A549 (cell line): ENCODE measurements around the gene SCN9A. TPM values are rescaled to one million over a fixed set of nuclear protein-coding genes. Genes with fewer than 3 reads are reported as not detected.

Experiments
- polyA plus RNA-seq, 4 experiments: library from polyadenylated mRNA; depleted of rRNA in 3 of 4; stranded (reverse); fragments of >200 nt; fragmentation: RNase III in 1 of 4; extraction: RNeasy Plus Mini Kit Qiagen cat#74134 plus additional on column Dnase treatment in 1 of 4; gene quantifications; 2 replicates in 3 of 4; 3 replicates in 1 of 4; pipeline ENCODE4 v1.2.3, GENCODE V29; 2011 to 2017

The SCN9A gene
- polyA plus RNA-seq, 2 of the 4 experiments (the other 2 are of a cell fraction), result 7.7 to 23.6 TPM

Other genes starting within 250 kb of the SCN9A start
- not detected in 2 replicates for gene SCN1A, start 247.9 kb downstream of the SCN9A start, polyA plus RNA-seq (2011; rRNA removed)
- not detected in 3 replicates for gene SCN1A, start 247.9 kb downstream of the SCN9A start, polyA plus RNA-seq (2017; fragmentation: RNase III; extraction: RNeasy Plus Mini Kit Qiagen cat#74134 plus additional on column Dnase treatment)
- gene SCN7A, start 118.3 kb upstream of the SCN9A start, polyA plus RNA-seq (2011; rRNA removed), result not detected in 2 replicates
- not detected in 3 replicates for gene SCN7A, start 118.3 kb upstream of the SCN9A start, polyA plus RNA-seq (2017; fragmentation: RNase III; extraction: RNeasy Plus Mini Kit Qiagen cat#74134 plus additional on column Dnase treatment)